Fibroblast of gingiva (primary cell): Measurements from ENCODE around the gene NTHL1.
"Not testable (repeated sequence)": the region's sequence is repeated elsewhere in the genome, so short reads cannot be mapped to it uniquely, and the experiment has no call there.

Experiments
- DNase-seq: peaks from one replicate; pipeline ENCODE4 v3.0.0-alpha.2; 2011; ENCODE audit warnings: low read depth

The NTHL1 gene

GRCh38 chr16:2028146-2028545 lies 19.5 kb downstream of the NTHL1 start:
- DNase-seq = no peak

- DNase-seq = no peak
Measured at GRCh38 chr16:2027024-2028010, 20.3 kb downstream of the NTHL1 start.

GRCh38 chr16:2026461-2027023 lies 21.1 kb downstream of the NTHL1 start, which contains the start of gene NHERF2:
NHERF2 (plus strand) TSS chr16:2026902; CDS start chr16:2027006, 104 bp downstream.
- no peak for DNase-seq

- no peak for DNase-seq
Measured at GRCh38 chr16:2025878-2026460, 21.7 kb downstream of the NTHL1 start.

- DNase-seq = no peak
Measured at GRCh38 chr16:2025251-2025650, 22.4 kb downstream of the NTHL1 start.

- DNase-seq = no peak
Measured at GRCh38 chr16:2024032-2024420, 23.6 kb downstream of the NTHL1 start.

GRCh38 chr16:2023092-2024031 lies 24.3 kb downstream of the NTHL1 start:
- DNase-seq = peak; percentile 76

- DNase-seq = peak; percentile 41
Measured at GRCh38 chr16:2022723-2023091, 24.9 kb downstream of the NTHL1 start.

GRCh38 chr16:2019921-2020831 lies 27.5 kb downstream of the NTHL1 start:
- DNase-seq = no peak

GRCh38 chr16:2019518-2019920 lies 28.1 kb downstream of the NTHL1 start, which contains the start of gene NPW:
NPW (plus strand) TSS chr16:2019785.
- no peak for DNase-seq

- DNase-seq = no peak
Measured at GRCh38 chr16:2016407-2016922, 31.2 kb downstream of the NTHL1 start.

- no peak for DNase-seq
Measured at GRCh38 chr16:2015947-2016208, 31.8 kb downstream of the NTHL1 start.

GRCh38 chr16:2015117-2015946 lies 32.3 kb downstream of the NTHL1 start:
- peak; percentile 76 for DNase-seq

GRCh38 chr16:2013527-2013926 lies 34.1 kb downstream of the NTHL1 start:
- DNase-seq = no peak

- not testable (repeated sequence) for DNase-seq
Measured at GRCh38 chr16:2011726-2012125, 35.9 kb downstream of the NTHL1 start.

GRCh38 chr16:2009791-2010510 lies 37.7 kb downstream of the NTHL1 start, which contains the start of gene ZNF598:
ZNF598 (minus strand) TSS chr16:2009821.
- peak; percentile 92 for DNase-seq

- DNase-seq = no peak
Measured at GRCh38 chr16:2009164-2009711, 38.4 kb downstream of the NTHL1 start.

GRCh38 chr16:2008631-2009163 lies 38.9 kb downstream of the NTHL1 start:
- DNase-seq = peak; percentile 72
